HG03025 (cell line): ENCODE results near the gene TFDP1.
"Not testable (repeated sequence)": the region's sequence is repeated elsewhere in the genome, so short reads cannot be mapped to it uniquely, and the experiment has no call there.

ENCODE experiments used
- ATAC-seq: cut with Tn5 transposase; IDR thresholded peaks from one replicate; pipeline ENCODE4 v1.9.1; 2021; ENCODE audit warnings: mild to moderate bottlenecking, moderate library complexity; ENCODE audit not compliant: unreplicated experiment, low FRiP score

The TFDP1 gene

DNA sequence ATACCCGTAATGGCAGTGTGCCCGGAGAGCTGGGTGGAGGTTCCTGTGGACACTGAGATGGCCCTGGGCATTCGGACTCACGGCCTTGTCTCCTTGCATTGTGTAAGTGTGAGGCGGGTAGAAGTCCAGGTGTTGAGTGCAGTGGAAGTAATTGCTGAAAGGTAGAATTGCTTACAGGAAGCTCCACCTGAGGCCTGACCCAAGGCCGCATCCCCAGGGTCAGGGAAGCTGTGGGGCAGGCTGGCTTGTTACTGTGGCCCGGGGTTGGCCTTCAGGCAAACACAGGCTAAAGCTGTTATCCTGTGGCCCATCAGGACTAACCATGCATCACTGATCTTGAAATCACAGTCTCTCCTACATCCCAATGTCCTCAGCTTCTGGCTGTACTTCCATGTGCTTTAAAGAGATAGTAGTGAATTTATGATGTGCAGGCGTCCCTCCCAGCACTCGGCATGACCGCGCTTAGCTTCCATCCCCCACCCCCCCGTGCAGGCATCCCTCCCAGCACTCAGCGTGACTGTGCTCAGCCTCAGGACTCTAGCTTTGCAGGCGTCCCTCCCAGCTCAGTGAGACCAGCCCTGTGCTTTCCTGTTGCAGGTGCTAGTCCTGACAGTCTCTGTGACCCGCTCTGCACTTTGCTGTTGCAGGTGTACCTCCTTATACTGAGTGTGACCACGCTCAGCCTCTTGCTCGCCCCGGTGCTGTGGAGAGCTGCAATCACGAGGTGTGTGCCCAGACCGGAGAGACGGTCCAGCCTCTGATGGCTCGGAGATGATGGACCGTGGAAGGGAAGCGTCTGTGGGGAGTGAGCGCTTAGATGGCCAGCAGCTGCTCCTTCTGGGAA is 35.6 kb upstream of the TFDP1 start:
- no peak for ATAC-seq

DNA sequence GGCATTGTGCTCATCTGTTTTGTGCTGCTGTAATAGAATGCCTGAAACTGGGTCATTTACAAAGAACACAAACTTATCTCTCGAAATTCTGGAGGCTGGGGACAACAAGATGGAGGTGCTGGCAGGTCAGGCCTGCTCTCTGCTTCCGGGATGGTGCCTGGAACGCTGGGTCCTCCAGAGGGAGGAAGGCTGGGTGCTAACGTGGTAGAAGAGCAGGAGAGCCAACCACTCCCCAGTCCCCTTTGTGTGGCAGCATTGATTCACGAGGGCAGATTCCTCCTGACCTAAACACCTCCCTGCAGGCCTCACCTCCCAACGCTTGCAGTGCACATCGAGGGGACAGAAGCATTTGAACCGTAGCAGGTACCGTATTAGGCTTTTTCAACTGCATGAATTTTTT is 34.1 kb upstream of the TFDP1 start:
- no peak for ATAC-seq

DNA sequence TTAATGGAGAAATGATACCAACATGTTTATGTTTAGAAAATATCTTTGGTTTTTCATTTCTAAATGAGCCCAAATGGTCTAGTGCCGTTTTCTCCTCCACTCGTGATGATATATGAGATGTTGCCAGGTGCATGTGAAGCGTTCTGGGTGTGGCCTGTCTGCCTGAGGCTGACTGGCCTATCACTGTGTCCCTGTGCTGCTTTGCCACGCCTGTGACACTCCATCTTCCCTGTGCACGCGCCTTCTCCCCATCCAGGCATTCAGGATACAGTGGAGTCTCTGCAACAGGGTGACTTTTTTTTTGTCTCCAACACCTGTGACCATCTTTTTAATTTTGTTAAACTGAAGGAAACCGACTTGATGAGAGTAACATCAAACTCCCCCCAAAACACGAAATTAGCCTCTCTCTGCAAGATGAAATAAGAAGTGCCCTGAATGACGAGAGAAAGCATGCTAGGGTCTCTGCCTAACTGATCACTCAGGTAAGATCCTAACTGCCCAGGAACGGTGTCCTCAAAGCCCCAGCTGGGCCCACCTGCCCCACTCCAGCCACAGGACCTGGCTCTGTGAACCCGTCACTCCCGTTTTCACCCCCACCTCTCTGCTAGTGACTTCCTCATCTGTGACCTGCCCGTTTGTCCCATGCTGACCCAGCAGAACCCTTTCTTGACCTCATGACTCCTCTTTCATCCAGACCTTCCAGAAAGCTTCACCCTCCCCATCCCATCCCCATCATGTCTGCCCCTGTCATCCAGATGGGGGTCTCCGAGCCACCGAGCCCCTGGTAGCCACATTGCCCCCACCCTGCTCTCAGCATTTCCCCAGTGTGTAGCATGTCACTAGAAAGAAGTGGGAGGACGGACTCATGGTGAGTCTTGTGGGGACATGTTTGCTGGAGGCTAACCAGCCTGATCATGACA is 33.2 kb upstream of the TFDP1 start:
- ATAC-seq, result no peak

DNA sequence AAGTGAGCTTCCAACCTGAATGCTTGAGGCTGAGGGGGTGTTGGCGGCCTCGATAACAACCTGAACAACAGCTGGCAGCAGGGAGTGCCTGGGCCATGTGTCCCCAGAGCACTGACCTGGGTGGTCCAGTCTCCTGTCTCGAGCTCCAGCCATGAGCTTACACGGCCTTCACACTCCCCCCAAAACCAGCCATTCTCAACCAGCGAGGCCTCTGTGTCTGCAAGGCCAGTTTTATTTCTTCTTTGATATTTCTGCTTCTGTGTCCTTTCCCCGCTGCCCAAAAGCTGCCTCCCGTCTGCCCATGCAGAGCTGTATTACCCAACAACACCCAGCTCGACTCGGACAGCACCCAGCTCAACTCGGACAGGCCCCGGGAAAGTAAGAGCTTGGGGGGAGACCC is 32.5 kb upstream of the TFDP1 start:
- ATAC-seq, result no peak

DNA sequence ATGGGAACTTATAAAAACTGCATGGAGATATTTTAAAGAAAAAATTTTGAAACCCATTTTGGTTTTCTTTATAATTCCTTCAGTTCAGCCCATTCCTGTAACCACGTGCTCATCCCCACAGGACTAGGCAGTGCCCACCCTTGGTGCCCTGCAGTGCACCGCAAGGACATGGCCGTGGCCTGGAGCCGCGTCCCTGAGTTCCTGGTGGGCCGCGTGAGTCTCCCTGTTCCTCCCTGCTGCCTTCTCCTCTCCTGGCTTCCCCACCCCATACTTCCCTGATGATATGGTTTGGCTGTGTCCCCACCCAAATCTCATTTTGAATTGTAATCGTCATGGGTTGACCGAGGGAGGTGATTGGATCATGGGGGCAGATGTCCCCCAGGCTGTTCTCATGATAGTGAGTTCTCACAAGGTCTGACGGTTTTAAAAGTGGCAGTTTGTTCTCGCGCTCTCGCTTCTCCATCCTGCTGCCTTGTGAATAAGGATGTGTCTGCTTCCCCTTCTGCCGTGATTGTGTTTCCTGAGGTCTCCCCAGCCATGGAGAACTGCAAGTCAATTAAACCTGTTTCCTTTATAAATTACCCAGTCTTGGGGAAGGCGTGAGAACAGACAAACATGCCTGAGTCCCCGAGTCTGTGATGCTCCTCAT is 31.6 kb upstream of the TFDP1 start:
- ATAC-seq, result no peak

DNA sequence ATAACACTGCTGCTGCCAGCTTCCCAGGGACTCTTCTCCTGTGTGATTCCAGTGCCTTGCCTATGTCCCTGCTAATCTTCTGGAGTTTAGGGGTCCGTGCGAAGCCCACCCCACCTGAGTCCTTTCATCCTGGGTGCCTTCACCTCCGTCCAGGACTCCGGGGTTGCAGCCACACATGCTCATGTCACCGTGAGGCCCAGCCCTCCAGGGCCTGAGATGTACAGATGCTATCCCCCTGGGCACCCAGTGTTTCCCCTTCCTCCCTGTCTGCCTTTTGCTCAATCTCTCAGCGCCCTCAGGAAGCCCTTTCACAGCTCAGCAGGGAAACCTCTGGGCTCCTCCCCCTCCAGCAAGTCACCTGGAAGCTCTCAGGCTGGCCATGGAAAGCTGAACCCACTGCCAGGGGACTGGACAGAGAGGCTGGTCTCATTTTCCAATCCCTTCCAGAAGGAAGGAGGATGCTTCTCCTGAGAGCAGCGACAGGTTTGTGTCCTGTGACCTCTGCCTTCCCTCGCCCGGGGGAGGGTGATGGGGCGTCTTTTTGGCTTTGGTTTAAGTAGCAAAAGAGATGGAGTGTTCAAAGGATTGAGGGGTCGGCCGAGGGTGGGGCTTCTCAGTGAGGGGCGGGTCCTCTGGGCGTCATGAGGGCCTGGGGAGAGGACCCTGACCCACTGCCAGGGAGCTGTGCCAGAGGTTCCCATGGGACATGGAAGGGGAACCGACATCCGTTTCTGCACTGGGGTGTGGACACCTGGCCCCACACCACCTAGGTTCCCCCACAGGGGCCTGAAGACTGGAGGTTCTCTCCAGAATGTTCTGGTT is 30.8 kb upstream of the TFDP1 start:
- no peak for ATAC-seq

DNA sequence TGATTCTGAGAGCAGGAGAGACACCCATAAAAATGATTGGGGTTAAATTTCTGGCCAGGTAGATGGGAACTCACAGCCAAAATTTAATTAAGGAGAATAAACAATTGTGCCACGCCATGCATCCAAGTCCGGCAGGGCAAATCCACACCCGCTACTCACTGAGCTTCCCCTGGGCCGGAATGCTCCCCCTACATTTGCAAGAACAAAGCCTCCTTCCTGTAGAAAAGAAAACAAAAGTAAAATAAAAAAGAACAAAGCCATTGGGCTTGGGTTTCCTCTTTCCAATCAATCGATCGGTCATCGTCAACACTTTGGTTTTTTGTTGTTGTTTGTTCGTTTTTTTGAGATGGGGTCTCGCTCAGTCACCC is 30.2 kb upstream of the TFDP1 start:
- no peak for ATAC-seq

DNA sequence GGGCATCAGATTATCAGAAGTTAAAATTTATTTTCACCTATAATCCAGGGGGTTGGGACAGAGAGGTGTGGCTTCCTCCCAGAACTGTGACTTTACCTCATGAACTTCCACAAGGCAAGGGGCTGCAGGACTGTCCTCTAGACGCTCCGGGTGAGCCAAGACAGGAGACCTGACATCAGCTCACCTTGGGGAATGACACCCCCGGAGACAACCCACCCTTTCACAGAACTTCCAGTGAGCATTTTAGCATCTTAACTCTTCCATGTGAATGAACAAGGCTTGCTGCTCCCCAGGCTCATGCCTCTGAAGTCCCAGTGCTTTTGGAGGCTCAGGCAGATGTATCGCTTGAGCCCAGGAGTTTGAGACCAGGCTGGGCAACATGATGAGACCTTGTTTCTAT is 29.4 kb upstream of the TFDP1 start:
- ATAC-seq, result no peak

DNA sequence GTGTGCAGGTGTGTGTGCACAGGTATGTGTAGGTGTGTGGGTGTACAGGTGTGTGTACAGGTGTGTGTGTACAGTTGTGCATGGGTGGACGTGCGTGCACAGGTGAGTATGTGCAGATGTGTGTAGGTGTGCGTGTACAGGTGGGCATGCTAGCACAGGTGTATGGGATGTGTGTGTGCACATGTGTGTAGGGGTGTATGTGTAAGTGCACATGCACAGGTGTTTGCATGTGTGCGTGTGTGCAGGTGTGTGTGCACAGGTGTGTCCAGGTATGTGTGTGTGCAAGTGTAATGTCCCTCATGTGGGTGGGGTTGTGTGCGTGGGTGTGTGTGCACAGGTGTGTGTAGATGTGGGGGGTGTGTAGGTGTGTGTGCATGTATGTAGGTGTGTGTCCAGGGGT is 27.5 kb upstream of the TFDP1 start:
- ATAC-seq, result no peak

DNA sequence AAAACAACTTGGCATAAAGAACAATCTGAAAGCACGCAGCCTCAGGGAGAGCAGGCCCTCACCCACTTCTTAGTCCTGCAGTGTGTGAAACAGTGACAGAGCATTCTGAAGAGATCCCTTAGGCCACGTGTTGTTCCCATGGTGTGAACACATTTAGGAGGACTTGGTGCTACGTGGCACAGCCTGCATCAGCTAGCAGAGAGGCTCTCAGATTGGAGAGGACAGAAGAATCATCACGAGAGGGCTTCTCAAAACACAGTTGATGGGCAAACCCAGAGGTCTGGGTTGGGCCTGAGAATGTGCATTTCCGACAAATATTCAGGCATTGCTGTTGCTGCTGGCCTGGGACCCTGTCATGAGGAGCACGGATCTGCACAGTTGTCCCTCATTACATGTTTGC is 26.1 kb upstream of the TFDP1 start:
- ATAC-seq, result no peak

DNA sequence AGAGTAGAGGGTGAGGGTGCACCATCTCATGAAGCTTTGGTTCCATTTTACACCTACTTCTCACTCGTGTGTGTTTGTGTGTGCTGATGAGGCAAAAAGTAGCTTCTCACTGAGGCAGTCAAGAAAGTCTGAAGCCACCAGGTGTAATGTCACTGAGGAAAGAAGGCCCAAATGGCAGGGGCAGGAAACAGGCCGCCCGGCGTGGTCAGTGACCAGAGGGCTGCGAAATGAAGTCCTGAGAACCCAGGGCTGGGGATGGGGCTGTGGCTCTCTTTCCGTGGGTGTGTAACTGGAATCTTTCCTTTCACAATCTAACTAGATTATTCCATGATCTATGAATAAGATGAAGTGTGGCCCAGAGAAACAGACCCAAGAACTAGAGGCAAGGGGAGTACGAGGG is 25.5 kb upstream of the TFDP1 start:
- no peak for ATAC-seq

DNA sequence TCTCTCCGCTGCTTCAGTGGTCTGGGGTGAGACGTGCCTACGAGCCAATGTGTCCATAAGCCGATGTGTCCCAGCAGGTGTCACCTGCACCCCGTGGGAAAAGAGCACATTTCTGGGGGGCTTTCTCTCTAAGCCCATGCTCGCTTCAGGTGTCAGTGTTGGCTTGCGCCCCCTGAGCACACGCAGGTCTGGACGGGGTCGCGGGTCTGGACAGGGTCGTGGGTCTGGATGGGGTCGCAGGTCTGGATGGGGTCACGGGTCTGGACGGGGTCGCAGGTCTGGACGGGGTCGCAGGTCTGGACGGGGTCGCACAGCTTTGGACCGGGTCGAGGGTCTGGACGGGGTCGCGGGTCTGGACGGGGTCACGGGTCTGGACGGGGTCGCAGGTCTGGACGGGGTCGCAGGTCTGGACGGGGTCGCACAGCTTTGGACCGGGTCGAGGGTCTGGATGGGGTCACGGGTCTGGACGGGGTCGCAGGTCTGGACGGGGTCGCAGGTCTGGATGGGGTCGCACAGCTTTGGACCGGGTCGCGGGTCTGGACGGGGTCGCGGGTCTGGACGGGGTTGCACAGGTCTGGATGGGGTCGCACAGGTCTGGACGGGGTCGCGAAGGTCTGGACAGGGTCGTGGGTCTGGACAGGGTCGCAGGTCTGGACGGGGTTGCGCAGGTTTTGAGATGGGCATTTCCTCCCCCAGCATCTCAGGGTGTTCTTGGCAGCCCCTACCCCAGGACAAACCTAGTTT is 24.5 kb upstream of the TFDP1 start:
- ATAC-seq, result no peak

DNA sequence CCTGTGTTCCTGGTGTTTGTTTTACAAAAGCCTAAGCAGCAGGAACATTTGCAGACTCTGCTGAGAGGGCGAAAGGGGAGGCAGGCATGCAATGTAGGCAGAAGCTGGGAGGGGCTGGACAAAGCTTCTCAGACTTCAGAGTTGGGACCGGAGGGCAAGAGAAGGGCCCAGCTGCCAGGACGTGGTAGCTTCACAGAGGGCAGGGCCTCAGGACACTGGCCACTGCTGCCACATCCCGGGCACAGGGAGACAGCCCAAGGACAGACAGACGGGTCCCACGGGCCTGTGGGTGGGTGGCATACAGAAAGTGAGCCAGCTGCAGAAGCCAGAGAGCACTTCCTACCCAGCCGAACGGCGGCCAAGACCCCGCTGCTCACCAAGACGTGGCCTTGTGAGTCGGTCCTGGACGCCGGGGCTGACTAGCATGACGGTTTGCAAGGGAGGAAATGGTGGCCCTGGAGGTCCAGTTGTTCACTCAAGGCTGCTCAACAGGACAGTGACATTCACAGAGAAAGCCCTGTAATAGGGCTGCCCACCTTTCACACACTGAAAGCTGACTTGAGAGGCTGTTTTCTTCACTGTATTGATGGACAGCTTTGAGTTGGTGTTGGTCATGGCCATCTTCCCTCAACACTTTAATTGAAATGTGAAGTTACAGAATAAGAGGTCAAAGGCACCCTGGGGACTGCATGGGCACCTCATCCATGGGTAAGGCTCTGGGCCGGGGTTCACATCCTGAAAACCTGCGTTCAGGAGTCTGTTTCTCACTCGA is 23.7 kb upstream of the TFDP1 start:
- no peak for ATAC-seq

DNA sequence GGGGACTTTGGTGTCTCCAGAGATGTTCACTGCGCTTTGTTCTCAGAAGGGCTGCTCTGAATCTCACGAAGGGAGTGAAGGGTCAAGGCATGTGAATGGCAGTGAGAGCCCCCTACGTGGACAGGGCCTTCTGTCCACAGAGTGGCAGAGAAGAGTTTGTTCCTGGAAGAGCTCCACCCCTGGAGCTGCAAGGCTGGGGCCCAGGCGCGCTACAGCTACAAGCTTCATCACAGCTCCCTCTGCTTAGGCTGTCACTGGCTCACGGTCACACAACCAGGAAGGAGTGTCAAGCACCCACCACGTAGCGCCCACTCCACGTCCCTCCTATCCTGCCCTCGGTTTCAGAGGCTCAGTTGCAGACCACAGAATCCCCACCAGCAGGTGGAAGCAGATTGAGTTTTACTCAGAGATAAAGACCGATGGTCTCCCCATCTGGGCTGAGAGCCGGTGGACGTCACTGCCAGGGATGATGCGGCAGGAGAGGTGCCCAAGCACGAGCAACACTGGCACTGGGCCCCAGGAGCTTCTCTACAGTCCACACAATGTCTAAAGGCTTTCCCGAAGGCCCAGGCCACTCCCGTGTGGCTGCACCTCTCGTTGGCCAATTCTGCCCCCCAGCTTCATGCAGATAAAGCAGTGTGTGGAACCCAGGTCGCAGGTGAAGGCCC is 23.0 kb upstream of the TFDP1 start:
- no peak for ATAC-seq

DNA sequence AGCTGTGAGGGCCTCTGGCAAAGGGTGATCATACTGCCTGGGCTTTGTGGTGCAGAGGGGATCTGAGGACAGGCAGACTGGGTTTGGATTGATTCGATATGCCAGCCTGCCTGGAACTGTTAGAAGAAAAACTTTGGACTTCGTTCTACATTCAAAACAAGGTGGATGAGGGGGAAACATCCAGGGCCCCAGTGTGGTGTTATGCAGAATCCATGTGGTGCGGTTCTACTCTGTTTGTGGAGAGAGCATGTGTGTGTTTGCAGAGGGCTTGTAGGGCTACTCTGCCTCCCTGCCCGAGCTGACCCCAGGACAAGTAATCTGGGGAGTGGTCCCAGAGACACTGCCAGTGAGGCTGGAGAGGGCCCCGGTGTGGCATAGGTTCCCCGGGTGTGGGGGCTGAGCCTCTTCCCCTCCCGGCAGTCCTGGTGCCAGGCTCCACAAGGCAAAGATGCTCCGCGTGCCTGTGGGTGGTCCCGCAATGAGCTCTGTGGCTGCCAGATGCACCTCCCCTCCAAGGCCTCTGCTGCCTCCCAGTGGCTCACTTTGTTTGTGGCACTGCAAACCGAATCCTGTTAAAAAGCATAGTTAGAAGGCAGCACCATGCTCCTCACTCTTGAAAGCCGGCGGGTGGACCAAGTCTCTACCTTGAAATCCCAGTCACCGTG is 22.3 kb upstream of the TFDP1 start:
- no peak for ATAC-seq

DNA sequence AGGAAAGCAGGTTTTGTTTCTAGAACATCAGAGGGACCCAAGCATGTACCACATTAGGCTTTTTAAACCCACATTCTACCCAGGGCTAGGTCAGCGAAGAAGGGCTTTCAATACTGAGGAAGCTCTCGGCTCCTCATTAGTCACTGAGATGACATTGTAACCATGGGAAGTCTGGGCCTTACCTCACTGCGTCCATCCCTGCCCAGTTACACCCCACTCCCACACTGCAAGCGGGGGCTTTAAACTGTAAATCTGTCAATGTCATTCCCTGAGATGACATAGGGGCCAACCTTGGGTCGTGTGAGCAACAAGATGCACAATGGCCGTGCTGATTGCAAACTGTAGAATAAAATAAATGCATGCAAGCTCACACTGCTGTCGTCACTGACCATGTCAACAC is 21.7 kb upstream of the TFDP1 start:
- no peak for ATAC-seq

DNA sequence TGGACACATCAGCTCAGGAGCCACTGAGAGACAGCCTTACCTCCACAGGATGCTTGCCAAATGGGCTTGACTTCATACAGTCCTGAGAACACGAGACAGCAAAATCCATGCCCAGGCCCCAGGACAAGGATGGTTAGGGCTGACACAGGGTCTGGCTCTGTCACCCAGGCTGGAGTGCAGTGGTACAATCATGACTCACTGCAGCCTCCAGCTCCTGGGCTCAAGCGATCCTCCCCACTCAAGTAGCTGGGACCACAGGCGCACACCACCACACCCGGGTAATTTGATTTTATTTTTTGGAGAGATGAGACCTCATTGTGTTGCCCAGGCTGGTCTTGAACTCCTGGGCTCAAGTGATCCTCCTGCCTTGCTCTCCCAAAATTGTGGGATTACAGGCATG is 21.0 kb upstream of the TFDP1 start:
- not testable (repeated sequence) for ATAC-seq
